Limb (tissue), 2 donors: ENCODE data around the gene TUBGCP5.

ENCODE experiments used
- DNase-seq, 2 donors: peaks; one replicate each; pipeline ENCODE4 v3.0.0-alpha.2; 2016; ENCODE audit errors: extremely low spot score in 2 of 2

Gene TUBGCP5

GRCh38 chr15:22954798-22955543 is 84.4 kb downstream of the TUBGCP5 start:
- no peak for DNase-seq

- no peak for DNase-seq
These were observed 85.0 kb downstream of the TUBGCP5 start for GRCh38 chr15:22954326-22954725.

- peak in 1 of 2 donors; percentile 26 for DNase-seq
These were observed 86.4 kb downstream of the TUBGCP5 start for GRCh38 chr15:22952796-22953579.

- no peak for DNase-seq
These were observed 87.7 kb downstream of the TUBGCP5 start for GRCh38 chr15:22951381-22952280.

GRCh38 chr15:22951031-22951380 is 88.4 kb downstream of the TUBGCP5 start:
- no peak for DNase-seq

GRCh38 chr15:22950256-22950990 is 88.9 kb downstream of the TUBGCP5 start:
- no peak for DNase-seq
